ENCODE measurements around the gene TCIRG1. TPM values are rescaled to one million over a fixed set of nuclear protein-coding genes. Genes with fewer than 3 reads are reported as not detected.

TCIRG1 gene
- total RNA-seq, 1 donor from 2014 or later, result 149 TPM

Other genes with a start within 250 kb of the TCIRG1 start
- 13.8 and 15.6 TPM in 2 replicates for gene UNC93B1, start 34.9 kb upstream of the TCIRG1 start, total RNA-seq
- not detected in 2 replicates for gene ALDH3B1, start 28.7 kb upstream of the TCIRG1 start, total RNA-seq
- gene NDUFS8, start 8.3 kb upstream of the TCIRG1 start, total RNA-seq, result 153 and 159 TPM in 2 replicates
- gene CHKA, start 82.4 kb downstream of the TCIRG1 start, total RNA-seq, result 15.1 TPM in 2 replicates
- 33.9 and 34.7 TPM in 2 replicates for gene KMT5B, start 174.3 kb downstream of the TCIRG1 start, total RNA-seq
- gene C11orf24, start 232.9 kb downstream of the TCIRG1 start, total RNA-seq, result 38.0 and 43.2 TPM in 2 replicates